ENCODE data around the gene MBNL1.

- no peak for TF ChIP-seq CTCF (conservative IDR thresholded peaks at IDR 0.05; ENCODE audit: low read depth, low read length)
- TF ChIP-seq POLR2A (IDR thresholded peaks at IDR 0.05; ENCODE audit: low read depth, low read length), result no peak
These were observed 41.7 kb upstream of the MBNL1 start for GRCh38 chr3:152227027-152227426.
